Cardiac muscle cell (in vitro differentiated cells and primary cell): ENCODE measurements around the gene UGT8. TPM values are rescaled to one million over a fixed set of nuclear protein-coding genes. Genes with fewer than 3 reads are reported as not detected.

ENCODE experiments used
- DNase-seq, 2 donors: peaks; one replicate each; pipeline versions ENCODE4 v3.0.0 to v3.0.0-alpha.2; 2010 to 2017; ENCODE audit warnings: low read depth in 1 of 2, low spot score in 1 of 2
- H3K27ac ChIP-seq: fragments of 200-600 bp; sonication (generic); 2 replicates; pipeline ENCODE4 v1.5.1; 2016
- H3K27me3 ChIP-seq: fragments of 200-600 bp; sonication (generic); 2 replicates; pipeline ENCODE4 v1.6.0; 2016; ENCODE audit warnings: control low read depth
- H3K36me3 ChIP-seq: fragments of 200-600 bp; sonication (generic); 2 replicates; pipeline ENCODE4 v1.5.1; 2016; ENCODE audit warnings: control low read depth
- H3K4me1 ChIP-seq: fragments of 200-600 bp; sonication (generic); 2 replicates; pipeline ENCODE4 v1.8.1; 2017; ENCODE audit warnings: low read depth, mild to moderate bottlenecking, mixed run types
- H3K4me3 ChIP-seq: fragments of 200-600 bp; sonication (generic); 2 replicates; pipeline ENCODE4 v1.5.1; 2016; ENCODE audit warnings: mild to moderate bottlenecking
- H3K9me3 ChIP-seq: fragments of 200-600 bp; sonication (generic); 2 replicates; pipeline ENCODE4 v1.5.1; 2017; ENCODE audit warnings: low read depth, mild to moderate bottlenecking, control low read depth
- polyA plus RNA-seq: library from polyadenylated mRNA; unstranded; fragments of >200 nt; fragmentation: Nextera tagmentation; extraction: Ambion mirVana; gene quantifications from 2 replicates; pipeline ENCODE4 v1.2.1, GENCODE V29; 2016
- total RNA-seq: library from RNA; depleted of rRNA; stranded (reverse); fragments of >200 nt; gene quantifications from 2 replicates; pipeline ENCODE4 v1.2.3, GENCODE V29; 2016
- TF ChIP-seq, protein P1 (sequence below): IDR thresholded peaks from 2 replicates; pipeline ENCODE4 v1.5.1; 2012; ENCODE audit warnings: low read depth, mild to moderate bottlenecking, low read length

UGT8 gene
- total and polyA plus RNA-seq, 2 experiments from 2014 or later = 0.36 to 0.43 TPM

DNA sequence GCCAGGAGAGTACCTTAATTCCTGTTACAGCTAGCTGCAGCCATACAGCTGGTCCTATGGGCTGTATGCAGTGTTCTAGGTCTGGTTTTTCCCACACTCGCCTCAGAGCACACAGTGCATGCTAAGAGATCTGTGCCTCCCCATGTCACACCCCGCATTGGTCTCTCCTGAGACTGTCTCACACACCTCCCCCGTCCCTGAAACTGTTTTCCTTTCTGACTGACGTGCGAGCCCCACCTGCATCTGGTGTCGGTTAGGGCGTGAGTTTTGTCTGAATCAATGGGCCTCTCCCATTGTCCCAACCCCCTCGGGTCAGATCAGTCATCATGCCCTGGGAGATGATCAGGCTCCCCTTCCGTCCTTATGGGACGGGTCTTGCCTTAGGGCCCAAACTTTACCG lies 3.4 kb upstream of the UGT8 start:
- Histone ChIP-seq H3K4me1 (no peaks in the 10 kb centered on the region), H3K9me3 (no peaks in the 10 kb centered on the region)
- TF ChIP-seq, protein P1, sequence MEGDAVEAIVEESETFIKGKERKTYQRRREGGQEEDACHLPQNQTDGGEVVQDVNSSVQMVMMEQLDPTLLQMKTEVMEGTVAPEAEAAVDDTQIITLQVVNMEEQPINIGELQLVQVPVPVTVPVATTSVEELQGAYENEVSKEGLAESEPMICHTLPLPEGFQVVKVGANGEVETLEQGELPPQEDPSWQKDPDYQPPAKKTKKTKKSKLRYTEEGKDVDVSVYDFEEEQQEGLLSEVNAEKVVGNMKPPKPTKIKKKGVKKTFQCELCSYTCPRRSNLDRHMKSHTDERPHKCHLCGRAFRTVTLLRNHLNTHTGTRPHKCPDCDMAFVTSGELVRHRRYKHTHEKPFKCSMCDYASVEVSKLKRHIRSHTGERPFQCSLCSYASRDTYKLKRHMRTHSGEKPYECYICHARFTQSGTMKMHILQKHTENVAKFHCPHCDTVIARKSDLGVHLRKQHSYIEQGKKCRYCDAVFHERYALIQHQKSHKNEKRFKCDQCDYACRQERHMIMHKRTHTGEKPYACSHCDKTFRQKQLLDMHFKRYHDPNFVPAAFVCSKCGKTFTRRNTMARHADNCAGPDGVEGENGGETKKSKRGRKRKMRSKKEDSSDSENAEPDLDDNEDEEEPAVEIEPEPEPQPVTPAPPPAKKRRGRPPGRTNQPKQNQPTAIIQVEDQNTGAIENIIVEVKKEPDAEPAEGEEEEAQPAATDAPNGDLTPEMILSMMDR = no peak

DNA sequence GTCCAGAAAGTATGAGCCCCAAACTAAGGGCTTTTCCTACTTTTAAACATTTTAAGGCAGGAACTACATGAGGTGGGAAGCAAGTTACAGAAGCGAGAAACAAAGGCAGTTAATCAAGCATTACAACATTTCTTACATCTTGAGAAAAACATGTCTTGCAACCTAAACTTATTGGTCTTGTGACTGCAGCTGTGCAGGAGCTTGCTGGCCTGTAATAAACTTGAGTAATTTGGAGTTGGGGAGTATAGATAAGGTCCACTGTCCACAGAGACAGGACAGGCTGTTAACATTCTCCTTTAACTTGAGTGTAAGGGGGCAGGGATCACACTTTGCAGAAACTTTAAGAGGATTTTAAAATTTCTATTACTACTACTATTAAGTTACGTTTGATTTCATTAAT lies 2.7 kb upstream of the UGT8 start:
- H3K4me1 ChIP-seq = no peaks in the 10 kb centered on the region
- H3K36me3 ChIP-seq = no peaks in the 10 kb centered on the region
- TF ChIP-seq, protein P1 = no peak
- H3K9me3 ChIP-seq = no peaks in the 10 kb centered on the region
- H3K27ac ChIP-seq = no peak overlapping the region
- H3K4me3 ChIP-seq = no peak overlapping the region
- no peak for DNase-seq
- peaks cover 43% of the 10 kb centered on the region for H3K27me3 ChIP-seq

More for the DNA sequence above, 3.4 kb upstream of the UGT8 start:
- Histone ChIP-seq H3K27me3 (peaks cover 36% of the 10 kb centered on the region), H3K27ac (no peak overlapping the region), H3K4me3 (no peak overlapping the region), H3K36me3 (no peaks in the 10 kb centered on the region)
- no peak for DNase-seq

DNA sequence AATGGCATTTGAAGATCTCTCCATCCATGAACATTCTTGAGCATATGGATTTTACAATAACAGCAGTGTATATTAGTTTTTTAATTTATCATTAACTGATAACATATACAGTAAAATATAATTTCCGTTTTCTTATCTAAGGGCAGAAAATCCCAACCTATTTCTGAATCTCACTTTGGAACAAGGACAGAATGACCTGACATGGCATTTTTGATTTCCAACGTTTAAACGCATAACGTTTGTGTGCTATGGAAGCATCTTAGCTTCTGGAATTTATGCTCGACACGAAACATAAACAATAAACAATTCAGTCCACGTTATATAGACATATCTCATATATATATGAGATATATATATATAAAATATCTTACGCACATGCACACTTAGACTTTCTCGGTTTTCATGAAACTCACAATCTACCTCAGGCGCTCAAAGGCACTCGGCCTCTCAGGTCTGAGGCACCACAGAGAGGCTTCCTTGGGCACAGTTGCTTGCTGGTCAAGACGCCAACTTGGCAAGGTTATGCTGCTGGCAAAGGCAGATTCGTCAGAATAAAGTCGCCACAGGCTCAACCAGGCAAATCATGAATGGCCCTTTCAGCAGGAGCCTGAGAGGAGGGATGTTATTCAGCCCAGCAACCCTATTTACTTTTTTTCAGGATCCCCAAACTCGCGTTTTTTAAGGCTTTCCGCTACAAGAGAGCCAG lies 1.0 kb upstream of the UGT8 start:
- Histone ChIP-seq H3K4me1 (no peaks in the 10 kb centered on the region), H3K4me3 (peak overlapping the region; percentile 44), H3K27ac (no peak overlapping the region), H3K9me3 (no peaks in the 10 kb centered on the region), H3K27me3 (peaks cover 56% of the 10 kb centered on the region), H3K36me3 (no peaks in the 10 kb centered on the region)
- DNase-seq = no peak
- TF ChIP-seq, protein P1 = no peak

DNA sequence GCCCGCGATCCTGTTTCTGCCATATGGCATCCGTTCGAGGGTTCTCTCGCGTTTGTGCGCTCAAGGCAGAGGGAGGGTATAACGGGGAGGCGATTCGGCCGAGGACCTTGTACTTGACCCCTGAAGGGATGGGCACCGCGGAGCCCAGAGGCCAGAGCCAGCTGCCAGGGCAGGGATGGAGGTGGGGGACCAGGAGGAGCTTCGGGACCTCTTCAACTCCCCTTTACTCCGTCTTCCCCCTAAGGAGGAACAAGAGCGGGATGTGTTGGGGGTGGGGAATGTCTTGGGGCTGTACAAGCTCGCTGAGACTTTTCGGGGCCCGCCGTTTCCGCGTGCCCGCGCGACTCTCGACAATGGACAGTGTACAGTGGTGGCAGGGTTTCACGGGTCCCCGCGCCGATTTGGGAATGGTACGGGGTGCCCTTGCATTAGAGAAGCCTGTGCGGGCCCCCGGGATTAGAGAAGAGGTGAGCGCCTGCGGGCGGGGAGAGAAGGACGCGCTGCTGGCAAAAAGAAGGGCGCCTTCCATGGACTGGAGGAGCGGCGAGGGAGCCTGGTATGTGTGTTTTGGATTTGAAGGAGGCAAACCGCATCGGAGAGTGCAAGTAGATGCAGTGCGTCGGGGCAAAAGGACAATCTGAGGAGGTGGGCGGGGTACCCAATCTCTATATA lies 760 bp downstream of the UGT8 start:
- no peaks in the 10 kb centered on the region for H3K36me3 ChIP-seq
- H3K4me1 ChIP-seq = no peaks in the 10 kb centered on the region
- peak overlapping the region; percentile 44 for H3K4me3 ChIP-seq
- DNase-seq = peak in 1 of 2 donors; percentile 29
- no peak overlapping the region for H3K27ac ChIP-seq
- H3K9me3 ChIP-seq = no peaks in the 10 kb centered on the region
- TF ChIP-seq, protein P1 = no peak
- H3K27me3 ChIP-seq = peaks cover 62% of the 10 kb centered on the region

DNA sequence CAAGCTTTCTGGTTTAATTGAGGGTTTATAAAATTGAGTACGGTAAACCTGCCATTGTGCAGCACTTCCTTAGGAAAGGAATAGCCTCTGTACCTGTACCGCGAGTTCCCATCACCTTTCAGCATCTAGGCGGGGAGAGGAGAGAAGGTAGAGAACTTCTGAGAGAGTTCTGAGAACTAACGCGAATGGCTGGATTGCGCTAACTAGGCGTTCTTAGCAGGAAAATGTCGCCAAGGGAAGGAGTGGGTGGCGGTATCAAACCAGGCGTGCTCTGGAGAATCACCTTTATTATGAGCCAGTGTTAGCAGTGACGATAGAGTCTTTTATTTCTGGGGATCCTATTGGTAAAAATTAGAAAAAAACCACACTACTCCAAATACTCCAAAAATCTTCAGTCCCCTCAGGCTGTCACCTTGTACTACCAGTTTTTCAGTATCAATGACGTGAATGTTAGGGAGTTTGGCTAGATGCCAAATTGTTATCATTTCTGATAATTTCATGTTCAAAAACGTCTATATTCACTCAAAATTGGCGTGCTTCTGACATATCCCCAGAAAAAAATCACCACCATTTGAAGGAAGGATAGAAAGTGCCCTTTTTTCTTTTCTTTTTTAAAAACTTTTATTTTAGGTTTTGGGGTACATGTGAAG lies 1.4 kb downstream of the UGT8 start:
- DNase-seq = peak in 1 of 2 donors; percentile 15
- no peak overlapping the region for H3K27ac ChIP-seq

More for the DNA sequence above, 1.4 kb downstream of the UGT8 start:
- H3K4me3 ChIP-seq = peak overlapping the region; percentile 44
- no peaks in the 10 kb centered on the region for H3K4me1 ChIP-seq
- TF ChIP-seq, protein P1 = no peak
- peaks cover 62% of the 10 kb centered on the region for H3K27me3 ChIP-seq
- no peaks in the 10 kb centered on the region for H3K9me3 ChIP-seq
- H3K36me3 ChIP-seq = no peaks in the 10 kb centered on the region
